ENCODE measurements around the gene SPTBN4.
A peak's percentile ranks its signal among the peaks of the same experiment; 100 is the strongest.
"Not testable (repeated sequence)": the region's sequence is repeated elsewhere in the genome, so short reads cannot be mapped to it uniquely, and the experiment has no call there.

Gene SPTBN4

GRCh38 chr19:40546153-40546841, 79.5 kb downstream of the SPTBN4 start:
- H3K4me2 ChIP-seq (ENCODE audit: low read length); H3K4me1 ChIP-seq (ENCODE audit: control insufficient read depth, insufficient read depth, low read length): not testable (repeated sequence)

GRCh38 chr19:40547190-40547589, 80.4 kb downstream of the SPTBN4 start:
- H3K9me3 ChIP-seq (replicated peaks; ENCODE audit: low read length); H3K36me3 ChIP-seq (ENCODE audit: insufficient read depth, low read length): not testable (repeated sequence)
- H3K27me3 ChIP-seq (ENCODE audit: control insufficient read depth, insufficient read depth, low read length) = peaks cover 23% of the 10 kb centered on the region

More at GRCh38 chr19:40546153-40546841, 79.5 kb downstream of the SPTBN4 start:
- H3K27me3 ChIP-seq (ENCODE audit: control insufficient read depth, insufficient read depth, low read length) = peaks cover 23% of the 10 kb centered on the region
- not testable (repeated sequence) for H3K9me3 ChIP-seq (replicated peaks; ENCODE audit: low read length); H3K36me3 ChIP-seq (ENCODE audit: insufficient read depth, low read length); H3K4me3 ChIP-seq (ENCODE audit: low read length); H3K9ac ChIP-seq (ENCODE audit: low read depth, low read length)

GRCh38 chr19:40547836-40548235, 81.0 kb downstream of the SPTBN4 start:
- Histone ChIP-seq H3K36me3 (ENCODE audit: insufficient read depth, low read length) (no peaks in the 10 kb centered on the region), H3K27me3 (ENCODE audit: control insufficient read depth, insufficient read depth, low read length) (peaks cover 28% of the 10 kb centered on the region), H3K9ac (ENCODE audit: low read depth, low read length) (no peak overlapping the region), H3K9me3 (replicated peaks; ENCODE audit: low read length) (no peaks in the 10 kb centered on the region), H3K4me1 (ENCODE audit: control insufficient read depth, insufficient read depth, low read length) (no peaks in the 10 kb centered on the region), H3K4me2 (ENCODE audit: low read length) (no peak overlapping the region), H3K4me3 (ENCODE audit: low read length) (no peak overlapping the region)

More at GRCh38 chr19:40547190-40547589, 80.4 kb downstream of the SPTBN4 start:
- not testable (repeated sequence) for H3K4me3 ChIP-seq (ENCODE audit: low read length); H3K4me1 ChIP-seq (ENCODE audit: control insufficient read depth, insufficient read depth, low read length); H3K9ac ChIP-seq (ENCODE audit: low read depth, low read length); H3K4me2 ChIP-seq (ENCODE audit: low read length)

GRCh38 chr19:40549007-40549708, 82.4 kb downstream of the SPTBN4 start:
- H3K4me3 ChIP-seq (ENCODE audit: low read length) = no peak overlapping the region
- no peaks in the 10 kb centered on the region for H3K36me3 ChIP-seq (ENCODE audit: insufficient read depth, low read length)
- H3K4me2 ChIP-seq (ENCODE audit: low read length) = peak overlapping the region; percentile 29
- H3K4me1 ChIP-seq (ENCODE audit: control insufficient read depth, insufficient read depth, low read length) = no peaks in the 10 kb centered on the region
- no peaks in the 10 kb centered on the region for H3K9me3 ChIP-seq (replicated peaks; ENCODE audit: low read length)
- H3K9ac ChIP-seq (ENCODE audit: low read depth, low read length) = no peak overlapping the region
- H3K27me3 ChIP-seq (ENCODE audit: control insufficient read depth, insufficient read depth, low read length) = peaks cover 39% of the 10 kb centered on the region

- Histone ChIP-seq H3K27me3 (ENCODE audit: control insufficient read depth, insufficient read depth, low read length) (peaks cover 53% of the 10 kb centered on the region), H3K36me3 (ENCODE audit: insufficient read depth, low read length) (no peaks in the 10 kb centered on the region), H3K9ac (ENCODE audit: low read depth, low read length) (no peak overlapping the region), H3K4me2 (ENCODE audit: low read length) (no peak overlapping the region), H3K4me1 (ENCODE audit: control insufficient read depth, insufficient read depth, low read length) (no peaks in the 10 kb centered on the region), H3K4me3 (ENCODE audit: low read length) (no peak overlapping the region), H3K9me3 (replicated peaks; ENCODE audit: low read length) (no peaks in the 10 kb centered on the region)
These were observed 84.2 kb downstream of the SPTBN4 start for GRCh38 chr19:40550951-40551350.

GRCh38 chr19:40552848-40553247, 86.0 kb downstream of the SPTBN4 start:
- no peak overlapping the region for H3K4me3 ChIP-seq (ENCODE audit: low read length)
- no peaks in the 10 kb centered on the region for H3K4me1 ChIP-seq (ENCODE audit: control insufficient read depth, insufficient read depth, low read length)
- H3K27me3 ChIP-seq (ENCODE audit: control insufficient read depth, insufficient read depth, low read length) = peaks cover 59% of the 10 kb centered on the region
- no peak overlapping the region for H3K4me2 ChIP-seq (ENCODE audit: low read length)
- H3K9me3 ChIP-seq (replicated peaks; ENCODE audit: low read length) = no peaks in the 10 kb centered on the region
- H3K9ac ChIP-seq (ENCODE audit: low read depth, low read length) = no peak overlapping the region
- no peaks in the 10 kb centered on the region for H3K36me3 ChIP-seq (ENCODE audit: insufficient read depth, low read length)

- Histone ChIP-seq H3K4me1 (ENCODE audit: control insufficient read depth, insufficient read depth, low read length) (no peaks in the 10 kb centered on the region), H3K4me2 (ENCODE audit: low read length) (no peak overlapping the region), H3K4me3 (ENCODE audit: low read length) (no peak overlapping the region), H3K9ac (ENCODE audit: low read depth, low read length) (no peak overlapping the region), H3K27me3 (ENCODE audit: control insufficient read depth, insufficient read depth, low read length) (peaks cover 54% of the 10 kb centered on the region), H3K9me3 (replicated peaks; ENCODE audit: low read length) (no peaks in the 10 kb centered on the region), H3K36me3 (ENCODE audit: insufficient read depth, low read length) (no peaks in the 10 kb centered on the region)
These were observed 87.4 kb downstream of the SPTBN4 start for GRCh38 chr19:40553885-40554857.

- Histone ChIP-seq H3K9ac (ENCODE audit: low read depth, low read length) (no peak overlapping the region), H3K4me3 (ENCODE audit: low read length) (no peak overlapping the region), H3K27me3 (ENCODE audit: control insufficient read depth, insufficient read depth, low read length) (peaks cover 48% of the 10 kb centered on the region), H3K36me3 (ENCODE audit: insufficient read depth, low read length) (no peaks in the 10 kb centered on the region), H3K4me1 (ENCODE audit: control insufficient read depth, insufficient read depth, low read length) (no peaks in the 10 kb centered on the region), H3K9me3 (replicated peaks; ENCODE audit: low read length) (no peaks in the 10 kb centered on the region), H3K4me2 (ENCODE audit: low read length) (no peak overlapping the region)
These were observed 89.3 kb downstream of the SPTBN4 start for GRCh38 chr19:40555978-40556689.

GRCh38 chr19:40556953-40557530, 90.2 kb downstream of the SPTBN4 start:
- Histone ChIP-seq H3K36me3 (ENCODE audit: insufficient read depth, low read length) (no peaks in the 10 kb centered on the region), H3K9me3 (replicated peaks; ENCODE audit: low read length) (no peaks in the 10 kb centered on the region), H3K4me3 (ENCODE audit: low read length) (no peak overlapping the region), H3K9ac (ENCODE audit: low read depth, low read length) (no peak overlapping the region), H3K4me2 (ENCODE audit: low read length) (no peak overlapping the region), H3K4me1 (ENCODE audit: control insufficient read depth, insufficient read depth, low read length) (no peaks in the 10 kb centered on the region), H3K27me3 (ENCODE audit: control insufficient read depth, insufficient read depth, low read length) (peaks cover 48% of the 10 kb centered on the region)

- H3K4me3 ChIP-seq (ENCODE audit: low read length) = no peak overlapping the region
- no peaks in the 10 kb centered on the region for H3K4me1 ChIP-seq (ENCODE audit: control insufficient read depth, insufficient read depth, low read length)
- H3K27me3 ChIP-seq (ENCODE audit: control insufficient read depth, insufficient read depth, low read length) = peaks cover 30% of the 10 kb centered on the region
- no peaks in the 10 kb centered on the region for H3K9me3 ChIP-seq (replicated peaks; ENCODE audit: low read length)
- no peak overlapping the region for H3K4me2 ChIP-seq (ENCODE audit: low read length)
- H3K9ac ChIP-seq (ENCODE audit: low read depth, low read length) = no peak overlapping the region
- no peaks in the 10 kb centered on the region for H3K36me3 ChIP-seq (ENCODE audit: insufficient read depth, low read length)
These were observed 92.6 kb downstream of the SPTBN4 start for GRCh38 chr19:40559394-40559793.
